PFSK-1 (cell line): Measurements from ENCODE around the gene GNS.

Source experiments
- FOXP2 ChIP-seq: optimal IDR thresholded peaks from 2 replicates; pipeline ENCODE3; 2011; ENCODE audit warnings: borderline replicate concordance, control low read depth, inconsistent platforms; ENCODE audit not compliant: insufficient read depth; ENCODE audit errors: extremely low read length, extremely low read depth
- POLR2AphosphoS5 ChIP-seq: IDR thresholded peaks from 2 replicates; pipeline ENCODE4 v1.6.1; 2012; ENCODE audit warnings: low read depth, mild to moderate bottlenecking, control low read depth, low read length, moderate library complexity
- SIN3A ChIP-seq: IDR thresholded peaks from 2 replicates; pipeline ENCODE4 v1.6.1; 2012; ENCODE audit warnings: mild to moderate bottlenecking, low read length, moderate library complexity, borderline replicate concordance; ENCODE audit not compliant: insufficient read depth
- TAF1 ChIP-seq: IDR thresholded peaks from 2 replicates; pipeline ENCODE4 v1.6.1; 2012; ENCODE audit warnings: low read length, control low read depth, borderline replicate concordance; ENCODE audit not compliant: insufficient read depth
- TF ChIP-seq, protein P1 (sequence below), 2 experiments: IDR thresholded peaks; 2 replicates each; pipeline versions ENCODE4 v1.6.1 to v1.8.0; 2011 to 2012; ENCODE audit warnings: low read depth in 2 of 2, low read length in 2 of 2, control low read depth in 1 of 2, inconsistent platforms in 1 of 2, mild to moderate bottlenecking in 1 of 2, moderate library complexity in 1 of 2; ENCODE audit not compliant: insufficient read depth in 1 of 2

GNS gene

DNA sequence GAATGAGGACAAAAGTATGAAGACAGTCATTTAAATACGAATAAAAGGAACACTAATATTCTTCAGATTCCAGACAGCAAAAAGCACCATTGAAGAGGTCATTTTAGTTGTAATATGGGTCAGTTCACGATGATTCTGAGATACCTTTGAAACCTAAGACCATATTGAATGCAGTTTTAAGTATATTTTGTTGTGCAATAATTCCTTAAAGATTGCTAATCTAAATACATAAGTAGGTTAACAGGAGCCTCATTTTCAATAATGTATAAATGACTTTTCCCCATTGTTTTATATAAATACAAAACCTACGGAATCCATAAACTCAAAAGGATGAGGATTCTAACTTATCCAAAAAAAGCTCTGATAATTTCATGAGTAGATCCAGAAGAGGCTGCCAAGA, 5.8 kb downstream of the GNS start:
- TF ChIP-seq SIN3A (no peak), FOXP2 (no peak), POLR2AphosphoS5 (no peak), TAF1 (no peak)
- TF ChIP-seq, protein P1, sequence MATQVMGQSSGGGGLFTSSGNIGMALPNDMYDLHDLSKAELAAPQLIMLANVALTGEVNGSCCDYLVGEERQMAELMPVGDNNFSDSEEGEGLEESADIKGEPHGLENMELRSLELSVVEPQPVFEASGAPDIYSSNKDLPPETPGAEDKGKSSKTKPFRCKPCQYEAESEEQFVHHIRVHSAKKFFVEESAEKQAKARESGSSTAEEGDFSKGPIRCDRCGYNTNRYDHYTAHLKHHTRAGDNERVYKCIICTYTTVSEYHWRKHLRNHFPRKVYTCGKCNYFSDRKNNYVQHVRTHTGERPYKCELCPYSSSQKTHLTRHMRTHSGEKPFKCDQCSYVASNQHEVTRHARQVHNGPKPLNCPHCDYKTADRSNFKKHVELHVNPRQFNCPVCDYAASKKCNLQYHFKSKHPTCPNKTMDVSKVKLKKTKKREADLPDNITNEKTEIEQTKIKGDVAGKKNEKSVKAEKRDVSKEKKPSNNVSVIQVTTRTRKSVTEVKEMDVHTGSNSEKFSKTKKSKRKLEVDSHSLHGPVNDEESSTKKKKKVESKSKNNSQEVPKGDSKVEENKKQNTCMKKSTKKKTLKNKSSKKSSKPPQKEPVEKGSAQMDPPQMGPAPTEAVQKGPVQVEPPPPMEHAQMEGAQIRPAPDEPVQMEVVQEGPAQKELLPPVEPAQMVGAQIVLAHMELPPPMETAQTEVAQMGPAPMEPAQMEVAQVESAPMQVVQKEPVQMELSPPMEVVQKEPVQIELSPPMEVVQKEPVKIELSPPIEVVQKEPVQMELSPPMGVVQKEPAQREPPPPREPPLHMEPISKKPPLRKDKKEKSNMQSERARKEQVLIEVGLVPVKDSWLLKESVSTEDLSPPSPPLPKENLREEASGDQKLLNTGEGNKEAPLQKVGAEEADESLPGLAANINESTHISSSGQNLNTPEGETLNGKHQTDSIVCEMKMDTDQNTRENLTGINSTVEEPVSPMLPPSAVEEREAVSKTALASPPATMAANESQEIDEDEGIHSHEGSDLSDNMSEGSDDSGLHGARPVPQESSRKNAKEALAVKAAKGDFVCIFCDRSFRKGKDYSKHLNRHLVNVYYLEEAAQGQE (IDR thresholded peaks at IDR 0.05; ENCODE audit: insufficient read depth in 1 of 2, low read depth in 2 of 2, low read length in 2 of 2) = no peak

DNA sequence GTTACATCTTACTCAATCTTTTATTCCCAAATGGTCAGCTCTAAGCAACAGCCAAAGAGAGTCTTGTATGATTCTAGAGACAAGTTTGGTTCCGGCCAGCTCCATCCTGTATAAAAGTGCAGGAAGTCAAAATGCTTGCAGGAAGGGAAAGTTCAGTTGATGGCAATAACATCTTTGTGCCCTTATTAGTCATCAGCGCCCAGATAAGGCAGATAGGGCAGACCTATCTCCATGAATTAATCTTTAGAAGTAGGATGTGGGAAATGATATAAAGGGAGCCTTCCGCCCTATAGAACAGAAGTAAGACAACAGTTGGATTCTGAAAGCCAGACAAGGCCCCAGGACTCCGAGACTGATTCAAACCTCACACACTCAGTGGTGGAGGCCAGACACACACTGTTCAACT, 6.4 kb downstream of the GNS start:
- TF ChIP-seq POLR2AphosphoS5 = no peak
- TF ChIP-seq, protein P1 (IDR thresholded peaks at IDR 0.05; ENCODE audit: insufficient read depth in 1 of 2, low read depth in 2 of 2, low read length in 2 of 2) = peak in 1 of 2 experiments; percentile 57; a peak in 1 of 4 replicates

DNA sequence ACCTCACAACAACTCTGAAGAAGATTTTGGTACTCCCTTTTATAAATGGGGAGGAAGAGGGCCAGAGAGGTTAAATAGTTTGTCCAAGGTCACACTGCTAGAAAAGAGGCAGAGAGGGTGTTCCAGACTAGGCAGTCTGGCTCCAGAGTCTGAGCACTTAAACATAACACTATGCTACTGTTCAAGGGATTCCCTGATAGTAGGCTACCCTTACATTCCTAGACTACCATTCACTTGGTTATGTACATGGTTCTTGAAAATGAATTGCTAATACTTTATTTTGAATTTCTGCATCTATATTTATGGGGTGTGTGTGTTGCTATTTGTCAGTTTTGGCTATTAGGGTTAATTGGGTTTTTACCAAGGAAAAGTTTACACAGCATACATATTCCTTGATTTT, 7.2 kb downstream of the GNS start:
- no peak for TF ChIP-seq SIN3A
- TF ChIP-seq, protein P1 (IDR thresholded peaks at IDR 0.05; ENCODE audit: insufficient read depth in 1 of 2, low read depth in 2 of 2, low read length in 2 of 2) = no peak
- TF ChIP-seq POLR2AphosphoS5 = no peak
- TF ChIP-seq FOXP2 = no peak
- TF ChIP-seq TAF1 = no peak

DNA sequence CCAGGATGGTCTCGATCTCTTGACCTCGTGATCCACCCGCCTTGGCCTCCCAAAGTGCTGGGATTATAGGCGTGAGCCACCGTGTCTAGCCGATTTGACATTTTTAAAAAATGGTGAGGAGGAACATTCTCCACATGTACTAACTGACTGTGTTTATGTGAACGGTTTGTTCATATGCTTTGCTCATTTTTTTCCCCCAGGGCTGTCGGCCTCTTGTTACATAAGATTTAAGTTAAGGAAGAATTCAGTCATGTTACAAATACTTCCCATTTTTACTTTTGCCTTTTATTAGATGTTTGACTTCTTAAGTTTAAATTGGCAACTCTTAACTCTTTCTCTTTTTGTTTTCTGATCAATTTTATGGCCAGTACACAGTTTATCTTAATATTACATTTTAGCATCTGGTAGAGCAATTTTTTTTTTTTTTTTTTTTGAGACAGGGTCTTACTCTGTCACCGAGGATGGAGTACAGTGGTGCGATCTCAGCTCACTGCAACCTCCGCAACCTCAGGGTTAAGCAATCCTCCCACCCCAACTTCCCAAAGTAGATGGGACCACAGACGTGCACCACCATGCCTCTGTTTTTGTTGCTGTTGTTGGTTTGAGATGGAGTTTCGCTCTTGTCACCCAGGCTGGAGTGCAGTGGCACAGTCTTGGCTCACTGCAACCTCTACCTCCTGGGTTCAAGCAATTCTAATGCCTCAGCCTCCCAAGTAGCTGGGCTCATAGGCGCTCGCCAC, 9.6 kb downstream of the GNS start:
- no peak for TF ChIP-seq SIN3A
- TF ChIP-seq TAF1 = no peak
- TF ChIP-seq FOXP2 = no peak
- TF ChIP-seq, protein P1 (IDR thresholded peaks at IDR 0.05; ENCODE audit: insufficient read depth in 1 of 2, low read depth in 2 of 2, low read length in 2 of 2) = no peak

DNA sequence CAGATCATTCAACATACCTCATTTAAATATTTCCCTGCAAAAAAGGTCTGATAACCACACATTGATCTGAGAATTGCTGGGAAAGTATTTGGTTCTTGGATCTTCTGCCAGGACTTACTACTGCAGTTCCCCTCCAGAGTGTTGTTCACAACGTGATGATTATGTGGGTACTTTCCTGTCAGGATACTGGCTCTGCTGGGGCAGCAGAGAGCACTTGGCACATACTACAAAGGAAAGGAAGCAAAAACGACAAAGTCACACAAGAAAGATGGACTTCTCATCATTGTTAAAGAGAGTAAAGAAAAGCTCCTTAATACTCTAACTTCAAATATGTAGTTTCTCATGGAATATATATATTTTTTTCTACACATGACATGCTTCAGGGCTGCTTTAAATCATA, 11.5 kb downstream of the GNS start:
- TF ChIP-seq, protein P1 (IDR thresholded peaks at IDR 0.05; ENCODE audit: insufficient read depth in 1 of 2, low read depth in 2 of 2, low read length in 2 of 2) = no peak
- TF ChIP-seq POLR2AphosphoS5 = no peak
- no peak for TF ChIP-seq FOXP2
- TF ChIP-seq TAF1 = no peak
- TF ChIP-seq SIN3A = no peak
